Measurements from ENCODE around the gene PIGU.

DNA sequence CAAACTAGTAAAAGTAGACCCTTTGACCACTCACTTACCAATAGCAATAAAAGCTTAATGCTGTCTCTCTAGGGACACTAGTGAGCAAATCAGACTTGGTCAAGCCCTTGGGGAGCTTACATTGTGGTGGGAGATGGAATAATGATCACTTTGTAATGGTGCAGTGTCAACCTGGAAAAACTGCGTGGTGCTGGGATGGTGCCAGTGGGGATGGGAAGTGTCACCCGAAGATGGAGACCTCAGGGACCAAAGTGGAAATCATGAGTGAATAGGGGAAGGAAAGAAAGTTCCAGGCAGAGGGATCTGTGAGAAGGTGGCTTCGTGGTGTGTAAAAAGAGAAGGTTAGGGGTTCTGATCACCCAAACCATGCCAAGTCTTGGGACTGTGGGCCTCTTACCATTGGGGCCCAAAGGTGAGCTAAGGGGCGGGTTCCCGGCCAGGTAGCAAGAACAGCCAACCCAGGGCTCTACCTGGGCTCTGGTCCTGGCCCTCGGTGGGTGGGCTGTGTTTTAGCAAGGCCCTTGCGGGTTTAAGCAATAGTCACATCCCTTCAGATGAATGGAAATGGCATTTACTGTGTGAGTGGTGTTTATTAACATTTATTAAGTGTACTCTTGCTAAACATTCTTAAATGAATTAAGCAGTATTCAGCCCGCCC is 145.2 kb downstream of the PIGU start:
- TF ChIP-seq, protein P1, sequence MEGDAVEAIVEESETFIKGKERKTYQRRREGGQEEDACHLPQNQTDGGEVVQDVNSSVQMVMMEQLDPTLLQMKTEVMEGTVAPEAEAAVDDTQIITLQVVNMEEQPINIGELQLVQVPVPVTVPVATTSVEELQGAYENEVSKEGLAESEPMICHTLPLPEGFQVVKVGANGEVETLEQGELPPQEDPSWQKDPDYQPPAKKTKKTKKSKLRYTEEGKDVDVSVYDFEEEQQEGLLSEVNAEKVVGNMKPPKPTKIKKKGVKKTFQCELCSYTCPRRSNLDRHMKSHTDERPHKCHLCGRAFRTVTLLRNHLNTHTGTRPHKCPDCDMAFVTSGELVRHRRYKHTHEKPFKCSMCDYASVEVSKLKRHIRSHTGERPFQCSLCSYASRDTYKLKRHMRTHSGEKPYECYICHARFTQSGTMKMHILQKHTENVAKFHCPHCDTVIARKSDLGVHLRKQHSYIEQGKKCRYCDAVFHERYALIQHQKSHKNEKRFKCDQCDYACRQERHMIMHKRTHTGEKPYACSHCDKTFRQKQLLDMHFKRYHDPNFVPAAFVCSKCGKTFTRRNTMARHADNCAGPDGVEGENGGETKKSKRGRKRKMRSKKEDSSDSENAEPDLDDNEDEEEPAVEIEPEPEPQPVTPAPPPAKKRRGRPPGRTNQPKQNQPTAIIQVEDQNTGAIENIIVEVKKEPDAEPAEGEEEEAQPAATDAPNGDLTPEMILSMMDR (IDR thresholded peaks at IDR 0.05; ENCODE audit: insufficient read depth, low read length), result no peak
- no peak for TF ChIP-seq SPI1 (IDR thresholded peaks at IDR 0.05; ENCODE audit: borderline replicate concordance, low read depth)
- TF ChIP-seq POLR2AphosphoS5 (IDR thresholded peaks at IDR 0.05; ENCODE audit: low read depth), result no peak

All from HL-60 (cell line).